Measurements from ENCODE around the gene NTN1.

The NTN1 gene

GRCh38 chr17:9174779-9175574 lies 153.7 kb downstream of the NTN1 start:
- in situ Hi-C loops (cut with MboI; ENCODE audit: low sequenced_read_pairs, unreplicated experiment), result no loop called here
- TF ChIP-seq CTCF (IDR thresholded peaks at IDR 0.05; ENCODE audit: borderline replicate concordance, control extremely low read depth, extremely low read depth, insufficient read depth, missing control alignments), result no peak
- no peak for DNase-seq (ENCODE audit: low spot score)

- in situ Hi-C loops (cut with MboI; ENCODE audit: low sequenced_read_pairs, unreplicated experiment), result no loop called here
- no peak for TF ChIP-seq CTCF (IDR thresholded peaks at IDR 0.05; ENCODE audit: borderline replicate concordance, control extremely low read depth, extremely low read depth, insufficient read depth, missing control alignments)
- DNase-seq (ENCODE audit: low spot score), result no peak
These were observed 154.6 kb downstream of the NTN1 start for GRCh38 chr17:9175700-9176467.

- in situ Hi-C loops (cut with MboI; ENCODE audit: low sequenced_read_pairs, unreplicated experiment), result no loop called here
- no peak for TF ChIP-seq CTCF (IDR thresholded peaks at IDR 0.05; ENCODE audit: borderline replicate concordance, control extremely low read depth, extremely low read depth, insufficient read depth, missing control alignments)
- DNase-seq (ENCODE audit: low spot score), result no peak
These were observed 155.9 kb downstream of the NTN1 start for GRCh38 chr17:9177212-9177611.

GRCh38 chr17:9178319-9178718 lies 157.0 kb downstream of the NTN1 start:
- in situ Hi-C loops (cut with MboI; ENCODE audit: low sequenced_read_pairs, unreplicated experiment), result no loop called here
- TF ChIP-seq CTCF (IDR thresholded peaks at IDR 0.05; ENCODE audit: borderline replicate concordance, control extremely low read depth, extremely low read depth, insufficient read depth, missing control alignments), result no peak
- DNase-seq (ENCODE audit: low spot score), result no peak

DNA sequence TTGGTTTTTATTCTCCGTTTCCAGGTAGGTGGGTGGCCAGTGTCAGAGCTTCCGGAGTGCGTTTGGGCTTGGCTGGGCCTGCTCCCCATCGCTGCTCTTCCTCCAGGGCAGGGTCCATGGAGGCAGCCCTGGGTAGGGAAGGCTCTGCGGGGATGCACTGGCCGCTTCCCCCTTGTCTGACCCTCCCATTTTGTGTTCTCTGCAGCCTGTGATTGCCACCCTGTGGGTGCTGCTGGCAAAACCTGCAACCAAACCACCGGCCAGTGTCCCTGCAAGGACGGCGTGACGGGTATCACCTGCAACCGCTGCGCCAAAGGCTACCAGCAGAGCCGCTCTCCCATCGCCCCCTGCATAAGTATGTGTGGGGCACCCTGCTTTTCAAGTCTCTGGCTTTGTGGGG lies 158.3 kb downstream of the NTN1 start:
- in situ Hi-C loops (cut with MboI; ENCODE audit: low sequenced_read_pairs, unreplicated experiment), result no loop called here
- no peak for DNase-seq (ENCODE audit: low spot score)
- TF ChIP-seq CTCF (IDR thresholded peaks at IDR 0.05; ENCODE audit: borderline replicate concordance, control extremely low read depth, extremely low read depth, insufficient read depth, missing control alignments), result no peak

- in situ Hi-C loops (cut with MboI; ENCODE audit: low sequenced_read_pairs, unreplicated experiment), result no loop called here
- no peak for TF ChIP-seq CTCF (IDR thresholded peaks at IDR 0.05; ENCODE audit: borderline replicate concordance, control extremely low read depth, extremely low read depth, insufficient read depth, missing control alignments)
- DNase-seq (ENCODE audit: low spot score), result no peak
These were observed 160.3 kb downstream of the NTN1 start for GRCh38 chr17:9181640-9182039.
